GM18517 (cell line): Measurements from ENCODE around the gene TCEAL3.
"Not testable (repeated sequence)": the region's sequence is repeated elsewhere in the genome, so short reads cannot be mapped to it uniquely, and the experiment has no call there.

Experiments
- ATAC-seq: cut with Tn5 transposase; IDR thresholded peaks from one replicate; pipeline ENCODE4 v1.9.1; 2021; ENCODE audit warnings: mild to moderate bottlenecking, moderate library complexity; ENCODE audit not compliant: unreplicated experiment

TCEAL3 gene

DNA sequence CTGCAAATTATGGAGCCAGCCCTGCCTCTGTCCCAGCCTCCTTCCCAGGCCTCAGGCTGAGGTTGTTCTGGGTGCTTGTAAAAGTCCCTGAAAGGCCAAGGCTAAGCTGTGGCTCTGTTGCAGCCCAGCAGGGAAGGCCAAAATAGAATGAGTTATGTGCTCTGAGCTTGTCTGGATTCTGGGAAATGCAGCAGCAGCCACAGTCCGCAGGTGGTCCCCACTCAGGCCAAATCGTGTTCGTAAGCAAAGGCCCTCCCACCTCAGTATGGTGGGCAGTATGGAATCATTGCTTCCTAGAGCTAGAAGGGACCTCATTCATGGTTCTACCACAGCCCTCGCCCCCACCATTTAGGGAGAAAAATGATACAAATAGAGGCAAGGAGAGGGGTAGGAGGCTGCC is 16.3 kb downstream of the TCEAL3 start:
- ATAC-seq = no peak

- no peak for ATAC-seq
Measured at GRCh38 chrX:103626855-103627254, 19.1 kb downstream of the TCEAL3 start.

- ATAC-seq = peak; percentile 66
Measured at GRCh38 chrX:103628386-103629317, 20.9 kb downstream of the TCEAL3 start, which contains the start of gene TCEAL1. TSS of gene TCEAL1 (plus strand) at chrX:103628975. CDS start at chrX:103629917, 942 bp downstream.

- no peak for ATAC-seq
Measured at GRCh38 chrX:103629318-103630170, 21.8 kb downstream of the TCEAL3 start.

DNA sequence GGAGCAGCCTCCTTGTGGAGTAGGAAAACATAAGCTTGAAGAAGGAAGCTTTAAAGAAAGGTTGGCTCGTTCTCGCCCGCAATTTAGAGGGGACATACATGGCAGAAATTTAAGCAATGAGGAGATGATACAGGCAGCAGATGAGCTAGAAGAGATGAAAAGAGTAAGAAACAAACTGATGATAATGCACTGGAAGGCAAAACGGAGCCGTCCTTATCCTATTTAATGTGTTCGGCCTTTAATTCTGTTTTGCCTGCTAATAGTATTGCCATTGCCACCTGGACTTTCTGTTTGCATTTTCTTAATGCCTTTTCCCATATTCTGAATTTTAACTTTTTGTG is 22.4 kb downstream of the TCEAL3 start:
- ATAC-seq = no peak

DNA sequence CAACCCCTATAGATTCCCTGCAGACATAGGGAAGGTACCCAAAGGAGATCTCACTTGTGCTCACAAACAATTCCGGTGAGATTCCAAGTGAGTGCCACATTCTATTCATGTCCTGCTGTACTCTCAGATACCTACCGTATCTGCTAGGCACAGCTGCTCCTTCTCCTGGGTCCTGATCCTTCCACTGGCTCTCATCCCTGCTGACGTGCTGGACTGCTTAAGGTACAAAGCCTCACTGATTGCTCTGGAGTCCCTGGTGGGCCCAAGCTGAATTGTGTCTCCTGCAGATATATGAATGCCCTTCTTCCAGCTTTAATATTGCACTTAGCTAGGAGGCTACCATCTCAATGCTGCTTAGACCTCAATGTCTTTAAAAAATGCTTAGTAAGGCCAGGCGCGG is 23.4 kb downstream of the TCEAL3 start:
- no peak for ATAC-seq

- no peak for ATAC-seq
Measured at GRCh38 chrX:103635436-103635835, 27.7 kb downstream of the TCEAL3 start.

- no peak for ATAC-seq
Measured at GRCh38 chrX:103637604-103638338, 30.0 kb downstream of the TCEAL3 start.

DNA sequence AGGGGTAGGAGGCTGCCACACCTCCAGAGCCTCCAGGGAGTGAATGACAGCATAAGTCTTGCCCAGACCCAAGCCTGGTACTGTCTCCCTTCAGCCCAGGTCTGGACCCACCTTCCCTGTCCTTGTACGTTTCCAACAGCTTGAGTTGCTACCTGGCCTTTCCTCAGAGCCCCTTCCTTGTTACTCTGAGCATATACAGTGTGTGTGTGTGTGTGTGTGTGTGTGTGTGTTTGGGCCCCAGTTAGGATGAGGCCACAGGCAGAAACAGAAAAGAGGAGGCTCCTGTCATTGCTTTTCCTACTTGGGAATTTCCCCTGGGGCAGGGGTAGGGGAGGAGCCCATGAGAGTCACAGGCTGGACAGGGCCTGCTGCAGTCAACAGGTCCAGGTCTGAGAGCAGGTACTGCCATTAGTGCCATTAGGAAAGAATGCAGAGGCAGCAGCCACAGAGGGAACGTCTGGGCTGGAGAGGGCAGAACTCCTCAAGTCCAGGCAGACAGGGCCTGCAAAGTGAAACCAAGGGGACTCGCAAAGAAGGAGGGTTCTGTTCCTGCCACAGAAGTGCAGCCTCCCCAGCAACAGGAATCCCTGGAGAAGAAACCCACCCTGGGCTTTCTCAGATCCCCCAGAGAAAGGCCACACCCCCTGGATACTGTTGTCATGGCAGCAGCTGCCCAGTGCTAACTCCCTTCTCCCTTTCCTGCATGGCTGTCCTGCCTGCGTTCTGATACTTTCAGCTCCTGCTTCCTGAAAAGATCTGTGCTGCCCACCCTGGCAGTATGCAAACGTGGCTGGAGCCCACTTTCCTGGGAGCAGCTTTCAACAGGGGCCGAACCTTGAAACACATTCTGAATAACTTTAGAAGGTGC is 30.9 kb downstream of the TCEAL3 start:
- ATAC-seq = not testable (repeated sequence)

DNA sequence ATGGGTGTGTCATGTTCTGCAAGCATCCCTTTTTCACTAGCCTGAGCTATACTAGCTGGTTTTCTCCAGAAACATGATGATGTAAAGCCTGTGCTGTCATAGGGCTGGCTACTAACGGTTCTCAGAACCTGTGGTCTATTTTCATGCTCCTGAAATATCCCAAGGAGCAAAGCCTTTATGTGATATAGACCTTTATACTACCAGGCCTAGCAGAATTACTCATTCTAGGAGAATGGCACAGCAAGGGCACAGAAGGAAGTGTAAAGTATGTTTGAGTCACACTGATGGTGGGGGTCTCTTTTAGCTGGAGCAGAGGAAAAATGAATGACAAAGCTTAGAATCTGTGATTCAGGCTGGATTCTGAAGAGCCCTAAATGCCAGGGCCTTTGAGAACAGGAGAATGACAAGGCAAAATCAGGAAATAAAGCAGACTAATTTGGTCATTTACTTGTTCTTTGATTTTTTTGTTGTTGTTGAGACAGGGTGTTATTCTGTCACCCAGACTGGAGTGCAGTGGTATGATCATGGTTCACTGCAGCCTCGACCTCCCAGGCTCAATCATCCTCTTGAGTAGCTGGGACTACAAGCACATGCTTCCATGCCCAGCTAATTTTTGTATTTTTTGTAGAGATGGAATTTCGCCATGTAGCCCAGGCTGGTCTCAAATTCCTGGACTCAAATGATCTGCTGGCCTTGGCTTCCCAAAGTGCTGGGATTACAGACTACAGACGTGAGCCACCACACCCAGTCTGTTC is 32.8 kb downstream of the TCEAL3 start:
- no peak for ATAC-seq

DNA sequence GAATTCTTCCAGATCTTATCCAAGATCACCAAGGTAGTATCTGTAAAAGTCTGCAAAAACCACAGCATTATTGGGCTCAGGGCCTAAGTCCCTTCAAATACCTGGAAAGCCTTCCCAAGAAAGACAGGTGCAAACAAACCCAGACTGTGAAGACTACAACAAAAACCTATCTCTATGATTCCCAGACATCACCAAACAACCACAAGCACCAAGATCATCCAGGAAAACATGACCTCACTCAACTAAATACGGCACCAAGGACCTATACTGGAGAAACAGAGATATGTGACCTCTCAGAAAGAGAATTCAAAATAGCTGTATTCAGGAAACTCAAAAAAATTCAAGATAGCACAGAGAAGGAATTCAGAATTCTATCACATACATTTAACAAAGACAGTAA is 36.4 kb downstream of the TCEAL3 start:
- no peak for ATAC-seq

DNA sequence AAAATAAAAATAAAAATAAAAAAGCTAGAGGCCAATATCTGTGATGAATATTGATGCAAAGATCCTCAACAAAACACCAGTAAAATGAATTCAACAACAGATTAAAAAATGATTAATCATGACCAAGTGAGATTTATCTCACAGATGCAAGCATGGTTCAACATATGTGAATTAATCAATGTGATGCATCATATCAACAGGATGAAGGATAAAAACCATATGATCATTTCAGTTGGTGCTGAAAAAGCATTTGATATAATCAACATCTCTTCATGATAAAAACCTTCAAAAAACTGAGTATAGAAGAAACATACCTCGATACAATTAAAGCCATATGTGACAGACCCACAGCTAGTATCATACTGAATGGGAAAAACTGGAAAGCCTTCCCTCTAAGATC is 39.9 kb downstream of the TCEAL3 start:
- ATAC-seq = no peak

DNA sequence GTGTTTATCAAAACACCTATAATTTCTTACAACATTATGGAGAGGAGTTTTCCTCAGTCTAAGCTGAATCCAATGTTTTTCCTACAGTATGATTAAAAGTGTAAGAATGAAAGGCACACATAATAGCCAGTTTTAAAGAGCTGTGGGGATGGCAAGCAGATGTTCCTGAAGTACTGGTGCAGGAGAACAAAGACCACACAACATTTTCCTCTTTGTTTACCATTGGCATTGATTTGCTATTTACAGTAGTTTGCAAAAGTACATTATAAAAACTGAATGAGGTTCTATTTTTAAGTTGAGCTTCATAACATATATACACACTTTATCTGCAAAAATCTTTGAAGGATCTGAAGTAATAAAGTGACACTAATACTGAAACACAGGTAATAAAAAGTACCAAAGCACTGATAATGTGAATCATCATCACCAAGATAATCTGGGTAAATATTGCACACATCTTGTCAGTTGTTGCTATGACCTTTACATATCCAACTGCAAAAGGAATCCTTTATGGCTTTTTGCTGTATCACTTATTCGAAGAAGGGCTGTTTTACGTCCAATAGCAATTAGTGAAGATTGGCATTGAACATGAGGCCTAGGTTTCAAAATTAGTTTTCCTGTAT is 43.5 kb downstream of the TCEAL3 start:
- ATAC-seq = no peak

- ATAC-seq = not testable (repeated sequence)
Measured at GRCh38 chrX:103655230-103656000, 47.7 kb downstream of the TCEAL3 start.

DNA sequence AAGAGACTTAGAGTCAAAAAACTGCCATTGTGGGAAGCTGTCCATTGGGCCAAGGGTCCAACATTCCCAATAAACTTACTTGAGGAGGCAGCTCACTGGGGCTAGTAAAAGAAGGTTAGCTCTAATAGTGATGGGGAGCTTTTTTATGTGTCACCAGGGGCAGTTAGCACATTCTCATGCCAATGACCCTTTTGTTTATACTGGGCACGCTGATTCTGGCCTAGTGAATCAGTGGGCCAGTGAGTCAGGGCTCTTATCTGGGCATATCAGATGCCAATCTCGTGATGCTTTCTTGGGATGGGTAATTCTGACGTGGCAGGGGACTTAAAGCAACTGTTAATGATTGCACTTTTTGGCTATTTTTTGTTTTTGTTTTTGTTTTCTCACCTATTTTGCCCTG is 48.9 kb downstream of the TCEAL3 start:
- no peak for ATAC-seq

GRCh38 chrX:103657066-103657465 is 49.3 kb downstream of the TCEAL3 start:
- not testable (repeated sequence) for ATAC-seq

- ATAC-seq = no peak
Measured at GRCh38 chrX:103658681-103659433, 51.1 kb downstream of the TCEAL3 start.
